ENCODE data around the gene RRAGD.

The RRAGD gene

GRCh38 chr6:89413006-89413400 lies 930 bp upstream of the RRAGD start:
- no peak overlapping the region for H3K27ac ChIP-seq
- TF ChIP-seq CTCF (IDR thresholded peaks at IDR 0.05) (no peak), ZFX (IDR thresholded peaks at IDR 0.05; ENCODE audit: borderline replicate concordance) (no peak)

GRCh38 chr6:89411145-89412070 lies 665 bp downstream of the RRAGD start:
- peak overlapping the region; percentile 38 for H3K27ac ChIP-seq
- TF ChIP-seq ZFX (IDR thresholded peaks at IDR 0.05; ENCODE audit: borderline replicate concordance), result no peak
- no peak for TF ChIP-seq CTCF (IDR thresholded peaks at IDR 0.05)

GRCh38 chr6:89410788-89411144 lies 1.3 kb downstream of the RRAGD start:
- no peak overlapping the region for H3K27ac ChIP-seq
- no peak for TF ChIP-seq ZFX (IDR thresholded peaks at IDR 0.05; ENCODE audit: borderline replicate concordance)

- no peak overlapping the region for H3K27ac ChIP-seq
Measured at GRCh38 chr6:89410231-89410761, 1.8 kb downstream of the RRAGD start.

GRCh38 chr6:89409461-89410035 lies 2.5 kb downstream of the RRAGD start:
- no peak for TF ChIP-seq ZFX (IDR thresholded peaks at IDR 0.05; ENCODE audit: borderline replicate concordance)
- no peak for TF ChIP-seq CTCF (IDR thresholded peaks at IDR 0.05)
- H3K27ac ChIP-seq, result no peak overlapping the region

More at GRCh38 chr6:89410231-89410761, 1.8 kb downstream of the RRAGD start:
- TF ChIP-seq ZFX (IDR thresholded peaks at IDR 0.05; ENCODE audit: borderline replicate concordance), result no peak
- TF ChIP-seq CTCF (IDR thresholded peaks at IDR 0.05), result no peak

- TF ChIP-seq CTCF (IDR thresholded peaks at IDR 0.05) (no peak), ZFX (IDR thresholded peaks at IDR 0.05; ENCODE audit: borderline replicate concordance) (no peak)
- no peak overlapping the region for H3K27ac ChIP-seq
Measured at GRCh38 chr6:89406141-89406540, 5.9 kb downstream of the RRAGD start.

GRCh38 chr6:89404512-89404911 lies 7.6 kb downstream of the RRAGD start:
- H3K27ac ChIP-seq, result no peak overlapping the region
- TF ChIP-seq CTCF (IDR thresholded peaks at IDR 0.05) (no peak), ZFX (IDR thresholded peaks at IDR 0.05; ENCODE audit: borderline replicate concordance) (no peak)
